ENCODE measurements around the gene HMGCS1. TPM values are rescaled to one million over a fixed set of nuclear protein-coding genes. Genes with fewer than 3 reads are reported as not detected.
"Not testable (repeated sequence)": the region's sequence is repeated elsewhere in the genome, so short reads cannot be mapped to it uniquely, and the experiment has no call there.

The HMGCS1 gene
- total RNA-seq, 4 donors from 2014 or later: 92.4 to 160 (median 119) TPM

GRCh38 chr5:43279548-43280274 is 33.5 kb downstream of the HMGCS1 start:
- Histone ChIP-seq H3K36me3 (no peaks in the 10 kb centered on the region), H3K9me3 (no peaks in the 10 kb centered on the region), H3K27ac (no peak overlapping the region), H3K4me3 (no peak overlapping the region), H3K4me1 (peaks cover 4% of the 10 kb centered on the region), H3K27me3 (no peaks in the 10 kb centered on the region)
- TF ChIP-seq POLR2AphosphoS5 (IDR thresholded peaks at IDR 0.05): no peak
- DNase-seq (ENCODE audit: low spot score in 2 of 2): no peak
- 85% methylated on average over 12 of the region's 12 CpGs for WGBS

GRCh38 chr5:43275391-43275790 is 37.8 kb downstream of the HMGCS1 start:
- Histone ChIP-seq H3K27me3 (no peaks in the 10 kb centered on the region), H3K9me3 (no peaks in the 10 kb centered on the region), H3K4me3 (no peak overlapping the region), H3K27ac (peak overlapping the region; percentile 81), H3K4me1 (peaks cover 12% of the 10 kb centered on the region), H3K36me3 (no peaks in the 10 kb centered on the region)
- no peak for DNase-seq (ENCODE audit: low spot score in 2 of 2)
- WGBS: 60% methylated on average over 4 of the region's 4 CpGs
- TF ChIP-seq EP300 (IDR thresholded peaks at IDR 0.05) (no peak), POLR2AphosphoS5 (IDR thresholded peaks at IDR 0.05) (peak in 1 of 3 donors; percentile 25), POLR2A (IDR thresholded peaks at IDR 0.05) (no peak)

- Histone ChIP-seq H3K27me3 (no peaks in the 10 kb centered on the region), H3K4me1 (peaks cover 12% of the 10 kb centered on the region), H3K27ac (peak overlapping the region; percentile 81), H3K36me3 (no peaks in the 10 kb centered on the region), H3K9me3 (no peaks in the 10 kb centered on the region), H3K4me3 (peak overlapping the region; percentile 12)
- no peak for TF ChIP-seq POLR2A (IDR thresholded peaks at IDR 0.05)
- no peak for TF ChIP-seq POLR2AphosphoS5 (IDR thresholded peaks at IDR 0.05)
- no peak for TF ChIP-seq EP300 (IDR thresholded peaks at IDR 0.05)
- TF ChIP-seq CTCF (IDR thresholded peaks at IDR 0.05): no peak
- no peak for DNase-seq (ENCODE audit: low spot score in 2 of 2)
- WGBS: 34% methylated on average over 7 of the region's 7 CpGs
Observed at GRCh38 chr5:43274435-43275114, 38.6 kb downstream of the HMGCS1 start.

- DNase-seq (ENCODE audit: low spot score in 2 of 2): no peak
- Histone ChIP-seq H3K9me3 (no peaks in the 10 kb centered on the region), H3K27ac (peak overlapping the region; percentile 81), H3K36me3 (no peaks in the 10 kb centered on the region), H3K27me3 (no peaks in the 10 kb centered on the region), H3K4me1 (peaks cover 12% of the 10 kb centered on the region), H3K4me3 (no peak overlapping the region)
- TF ChIP-seq POLR2AphosphoS5 (IDR thresholded peaks at IDR 0.05) (no peak), POLR2A (IDR thresholded peaks at IDR 0.05) (no peak), EP300 (IDR thresholded peaks at IDR 0.05) (no peak), CTCF (IDR thresholded peaks at IDR 0.05) (no peak)
Observed at GRCh38 chr5:43273552-43273951, 39.7 kb downstream of the HMGCS1 start.

- Histone ChIP-seq H3K27ac (no peak overlapping the region), H3K4me3 (no peak overlapping the region), H3K4me1 (peaks cover 12% of the 10 kb centered on the region), H3K9me3 (no peaks in the 10 kb centered on the region), H3K36me3 (no peaks in the 10 kb centered on the region), H3K27me3 (no peaks in the 10 kb centered on the region)
- TF ChIP-seq POLR2AphosphoS5 (IDR thresholded peaks at IDR 0.05) (no peak), POLR2A (IDR thresholded peaks at IDR 0.05) (no peak), EP300 (IDR thresholded peaks at IDR 0.05) (no peak), CTCF (IDR thresholded peaks at IDR 0.05) (no peak)
- DNase-seq (ENCODE audit: low spot score in 2 of 2): no peak
- WGBS: 71% methylated on average over 1 of the region's 1 CpG
Observed at GRCh38 chr5:43270645-43271044, 42.6 kb downstream of the HMGCS1 start.

GRCh38 chr5:43268188-43268820 is 44.9 kb downstream of the HMGCS1 start:
- Histone ChIP-seq H3K27me3 (no peaks in the 10 kb centered on the region), H3K4me3 (no peak overlapping the region), H3K9me3 (no peaks in the 10 kb centered on the region), H3K36me3 (no peaks in the 10 kb centered on the region), H3K27ac (no peak overlapping the region), H3K4me1 (no peaks in the 10 kb centered on the region)
- WGBS: 100% methylated on average over 1 of the region's 1 CpG
- DNase-seq (ENCODE audit: low spot score in 2 of 2): no peak
- TF ChIP-seq CTCF (IDR thresholded peaks at IDR 0.05): no peak
- no peak for TF ChIP-seq POLR2A (IDR thresholded peaks at IDR 0.05)
- TF ChIP-seq EP300 (IDR thresholded peaks at IDR 0.05): no peak
- no peak for TF ChIP-seq POLR2AphosphoS5 (IDR thresholded peaks at IDR 0.05)

GRCh38 chr5:43262269-43262668 is 50.9 kb downstream of the HMGCS1 start:
- 92% methylated on average over 2 of the region's 2 CpGs for WGBS
- not testable (repeated sequence) for H3K36me3 ChIP-seq; H3K27me3 ChIP-seq; H3K4me1 ChIP-seq; H3K4me3 ChIP-seq; H3K27ac ChIP-seq; H3K9me3 ChIP-seq; DNase-seq (ENCODE audit: low spot score in 2 of 2)
